Measurements from ENCODE around the gene MIPOL1. TPM values are rescaled to one million over a fixed set of nuclear protein-coding genes. Genes with fewer than 3 reads are reported as not detected.

MIPOL1 gene
- total and polyA plus RNA-seq, 2 donors from 2014 or later, result 4.4 to 14.8 TPM

DNA sequence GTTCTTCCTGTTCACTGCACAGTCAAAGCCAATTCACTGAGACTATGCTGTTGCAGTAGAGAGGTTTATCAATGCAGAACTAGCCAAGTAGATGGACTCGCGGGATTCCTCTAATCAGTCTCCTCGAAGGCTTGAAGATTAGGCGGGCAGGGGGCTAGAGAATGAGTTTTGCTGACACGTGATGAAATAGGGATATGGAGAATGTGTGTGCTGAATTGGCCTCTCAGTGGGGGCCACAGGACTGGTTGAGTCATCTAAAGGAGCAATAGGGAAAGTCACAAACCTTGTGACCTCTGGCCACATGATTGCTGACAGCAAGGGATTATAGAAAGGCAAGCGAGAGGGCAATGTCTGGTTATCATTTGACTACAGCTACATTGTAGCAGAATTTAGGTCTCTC lies 12.7 kb downstream of the MIPOL1 start:
- intact Hi-C loops (cut with DNase I), result no loop called here
- no peak for DNase-seq
- FAIRE-seq, result no peak
- TF ChIP-seq, protein P1, sequence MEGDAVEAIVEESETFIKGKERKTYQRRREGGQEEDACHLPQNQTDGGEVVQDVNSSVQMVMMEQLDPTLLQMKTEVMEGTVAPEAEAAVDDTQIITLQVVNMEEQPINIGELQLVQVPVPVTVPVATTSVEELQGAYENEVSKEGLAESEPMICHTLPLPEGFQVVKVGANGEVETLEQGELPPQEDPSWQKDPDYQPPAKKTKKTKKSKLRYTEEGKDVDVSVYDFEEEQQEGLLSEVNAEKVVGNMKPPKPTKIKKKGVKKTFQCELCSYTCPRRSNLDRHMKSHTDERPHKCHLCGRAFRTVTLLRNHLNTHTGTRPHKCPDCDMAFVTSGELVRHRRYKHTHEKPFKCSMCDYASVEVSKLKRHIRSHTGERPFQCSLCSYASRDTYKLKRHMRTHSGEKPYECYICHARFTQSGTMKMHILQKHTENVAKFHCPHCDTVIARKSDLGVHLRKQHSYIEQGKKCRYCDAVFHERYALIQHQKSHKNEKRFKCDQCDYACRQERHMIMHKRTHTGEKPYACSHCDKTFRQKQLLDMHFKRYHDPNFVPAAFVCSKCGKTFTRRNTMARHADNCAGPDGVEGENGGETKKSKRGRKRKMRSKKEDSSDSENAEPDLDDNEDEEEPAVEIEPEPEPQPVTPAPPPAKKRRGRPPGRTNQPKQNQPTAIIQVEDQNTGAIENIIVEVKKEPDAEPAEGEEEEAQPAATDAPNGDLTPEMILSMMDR (IDR thresholded peaks at IDR 0.05; ENCODE audit: borderline replicate concordance, extremely low read depth, insufficient read depth), result no peak
- no peaks in the 10 kb centered on the region for H3K4me1 ChIP-seq (ENCODE audit: control insufficient read depth in 2 of 3, insufficient read depth in 2 of 3, low read depth in 1 of 3, low read length in 3 of 3)
- H3K9me3 ChIP-seq (ENCODE audit: control insufficient read depth in 2 of 3, insufficient read depth in 1 of 3, low read length in 3 of 3), result no peaks in the 10 kb centered on the region
- no peak overlapping the region for H3K27ac ChIP-seq (ENCODE audit: low read depth in 2 of 2, low read length in 2 of 2)
- no peak overlapping the region for H3K9ac ChIP-seq (ENCODE audit: low read length in 3 of 3)
- no peak overlapping the region for H3K4me3 ChIP-seq (ENCODE audit: low read length in 3 of 3)
- H3K27me3 ChIP-seq (ENCODE audit: control insufficient read depth, insufficient read depth, low read length), result no peaks in the 10 kb centered on the region
- H3K36me3 ChIP-seq (ENCODE audit: control insufficient read depth in 2 of 3, insufficient read depth in 3 of 3, low read length in 3 of 3), result no peaks in the 10 kb centered on the region

DNA sequence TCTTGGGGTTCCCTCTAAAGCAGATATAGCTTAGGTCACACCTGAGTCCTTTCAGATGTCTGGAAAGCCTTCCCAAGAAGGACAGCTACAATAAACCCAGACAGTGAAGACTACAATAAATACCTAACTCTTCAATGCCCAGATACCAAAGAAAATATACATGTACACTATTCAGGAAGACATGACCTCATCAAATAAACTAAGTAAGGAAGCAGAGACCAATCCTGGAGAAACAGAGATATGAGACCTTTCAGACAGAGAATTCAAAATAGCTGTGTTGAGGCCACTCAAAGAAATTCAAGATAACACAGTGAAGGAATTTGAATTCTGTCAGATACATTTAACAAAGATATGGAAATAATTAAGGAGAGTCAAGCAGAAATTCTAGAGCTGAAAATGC lies 15.3 kb downstream of the MIPOL1 start:
- Histone ChIP-seq H3K4me1 (ENCODE audit: control insufficient read depth in 2 of 3, insufficient read depth in 2 of 3, low read depth in 1 of 3, low read length in 3 of 3) (no peaks in the 10 kb centered on the region), H3K9me3 (ENCODE audit: control insufficient read depth in 2 of 3, insufficient read depth in 1 of 3, low read length in 3 of 3) (no peaks in the 10 kb centered on the region), H3K4me3 (ENCODE audit: low read length in 3 of 3) (no peak overlapping the region), H3K36me3 (ENCODE audit: control insufficient read depth in 2 of 3, insufficient read depth in 3 of 3, low read length in 3 of 3) (no peaks in the 10 kb centered on the region), H3K9ac (ENCODE audit: low read length in 3 of 3) (no peak overlapping the region), H3K27ac (ENCODE audit: low read depth in 2 of 2, low read length in 2 of 2) (no peak overlapping the region), H3K27me3 (ENCODE audit: control insufficient read depth, insufficient read depth, low read length) (no peaks in the 10 kb centered on the region)
- intact Hi-C loops (cut with DNase I), result no loop called here
- FAIRE-seq (no peak), DNase-seq (no peak)
- TF ChIP-seq, protein P1 (IDR thresholded peaks at IDR 0.05; ENCODE audit: borderline replicate concordance, extremely low read depth, insufficient read depth), result no peak

DNA sequence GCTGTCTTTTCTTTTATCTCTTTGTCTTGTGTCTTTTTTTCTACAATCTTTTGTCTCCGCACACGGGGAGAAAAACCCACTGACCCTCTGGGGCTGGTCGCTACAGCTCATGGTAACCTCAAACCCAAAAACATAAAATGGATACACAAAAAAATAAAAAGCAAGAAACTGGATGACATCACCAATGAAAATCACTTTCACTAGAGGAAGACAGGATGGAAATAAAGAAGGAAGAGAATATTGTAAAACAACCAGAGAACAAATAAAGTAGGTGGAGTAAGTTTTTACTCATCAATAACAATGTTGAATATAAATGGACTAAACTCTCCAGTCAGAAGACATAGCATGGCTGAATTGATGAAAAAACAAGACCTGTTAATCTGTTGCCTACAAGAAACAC lies 17.6 kb downstream of the MIPOL1 start:
- H3K27ac ChIP-seq (ENCODE audit: low read depth in 2 of 2, low read length in 2 of 2), result no peak overlapping the region
- no peaks in the 10 kb centered on the region for H3K36me3 ChIP-seq (ENCODE audit: control insufficient read depth in 2 of 3, insufficient read depth in 3 of 3, low read length in 3 of 3)
- H3K9ac ChIP-seq (ENCODE audit: low read length in 3 of 3), result no peak overlapping the region
- DNase-seq (no peak), FAIRE-seq (no peak)
- no peaks in the 10 kb centered on the region for H3K4me1 ChIP-seq (ENCODE audit: control insufficient read depth in 2 of 3, insufficient read depth in 2 of 3, low read depth in 1 of 3, low read length in 3 of 3)
- TF ChIP-seq, protein P1 (IDR thresholded peaks at IDR 0.05; ENCODE audit: borderline replicate concordance, extremely low read depth, insufficient read depth), result no peak
- H3K9me3 ChIP-seq (ENCODE audit: control insufficient read depth in 2 of 3, insufficient read depth in 1 of 3, low read length in 3 of 3), result no peaks in the 10 kb centered on the region
- intact Hi-C loops (cut with DNase I), result no loop called here
- no peak overlapping the region for H3K4me3 ChIP-seq (ENCODE audit: low read length in 3 of 3)
- no peaks in the 10 kb centered on the region for H3K27me3 ChIP-seq (ENCODE audit: control insufficient read depth, insufficient read depth, low read length)

DNA sequence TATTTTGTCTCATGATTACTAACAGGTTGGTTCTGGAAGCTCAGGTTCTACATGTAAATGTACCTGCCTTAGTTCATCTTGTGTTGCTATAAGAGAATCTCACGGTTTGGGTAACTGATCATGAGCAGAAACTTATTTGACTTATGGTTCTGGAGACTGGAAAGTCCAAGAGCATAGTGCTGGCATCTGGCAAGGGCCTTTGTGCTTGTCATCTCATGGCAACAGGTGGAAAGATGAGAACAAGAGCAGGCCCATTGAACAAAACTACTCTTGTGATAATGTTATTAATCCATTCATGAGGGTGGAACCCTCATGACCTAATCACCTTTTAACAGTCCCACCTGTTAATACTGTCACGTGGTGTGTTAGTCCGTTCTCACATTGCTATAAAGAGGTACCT lies 23.3 kb downstream of the MIPOL1 start:
- intact Hi-C loops (cut with DNase I), result no loop called here
- Histone ChIP-seq H3K27ac (ENCODE audit: low read depth in 2 of 2, low read length in 2 of 2) (no peak overlapping the region), H3K9ac (ENCODE audit: low read length in 3 of 3) (no peak overlapping the region), H3K27me3 (ENCODE audit: control insufficient read depth, insufficient read depth, low read length) (no peaks in the 10 kb centered on the region), H3K9me3 (ENCODE audit: control insufficient read depth in 2 of 3, insufficient read depth in 1 of 3, low read length in 3 of 3) (peaks cover 0 to 6% (median 0%) of the 10 kb centered on the region in 3 donors), H3K4me1 (ENCODE audit: control insufficient read depth in 2 of 3, insufficient read depth in 2 of 3, low read depth in 1 of 3, low read length in 3 of 3) (no peaks in the 10 kb centered on the region), H3K4me3 (ENCODE audit: low read length in 3 of 3) (no peak overlapping the region), H3K36me3 (ENCODE audit: control insufficient read depth in 2 of 3, insufficient read depth in 3 of 3, low read length in 3 of 3) (no peaks in the 10 kb centered on the region)
- FAIRE-seq, result no peak
- no peak for DNase-seq
- TF ChIP-seq, protein P1 (IDR thresholded peaks at IDR 0.05; ENCODE audit: borderline replicate concordance, extremely low read depth, insufficient read depth), result no peak
